ENCODE data around the gene GPATCH3.

- TF ChIP-seq POLR2AphosphoS5 (IDR thresholded peaks at IDR 0.05; ENCODE audit: low read depth, low read length) (peak; percentile 29; the same call in 1 of the 2 replicates), EZH2 (IDR thresholded peaks at IDR 0.05) (no peak), ZNF274 (IDR thresholded peaks at IDR 0.05; ENCODE audit: low read depth, low read length) (no peak), CTCF (IDR thresholded peaks at IDR 0.05 in 2 of 3, conservative IDR thresholded peaks at IDR 0.05 in 1 of 3; ENCODE audit: borderline replicate concordance in 1 of 3, insufficient read depth in 1 of 3, low read depth in 2 of 3, low read length in 2 of 3) (no peak), REST (IDR thresholded peaks at IDR 0.05; ENCODE audit: low read depth) (no peak), POLR2A (IDR thresholded peaks at IDR 0.05; ENCODE audit: borderline replicate concordance, extremely low read depth, insufficient read depth, insufficient read length) (no peak), SRF (IDR thresholded peaks at IDR 0.05; ENCODE audit: low read depth) (no peak)
Measured at GRCh38 chr1:26874896-26875295, 25.4 kb downstream of the GPATCH3 start.

Data from HCT116 (cell line).